Activated CD4-positive, alpha-beta T cell treated with anti-CD3 and anti-CD28 coated beads for 36 hours (primary cell): ENCODE data around the gene LUZP2. TPM values are rescaled to one million over a fixed set of nuclear protein-coding genes. Genes with fewer than 3 reads are reported as not detected.

Experiments
- ATAC-seq: fragments of 200-7000 bp; cut with Tn5 transposase; one replicate; pipeline ENCODE4 v1.10.0; 2021; ENCODE audit warnings: mild to moderate bottlenecking, moderate library complexity
- CTCF ChIA-PET: fragments of 350-600 bp; sonication (Branson Sonifier 250); formaldehyde crosslinking; loops from one replicate; lab custom pipeline; 2021; ENCODE audit warnings: antibody characterized with exemption; lab: Charles Lee
- POLR2A ChIA-PET: fragments of 350-600 bp; sonication (Branson Sonifier 250); formaldehyde crosslinking; loops from one replicate; lab custom pipeline; 2021; ENCODE audit warnings: antibody characterized with exemption, inconsistent platforms; lab: Charles Lee
- DNase-seq: peaks from one replicate; pipeline ENCODE4 v3.0.0-alpha.2; 2020
- H3K27ac Mint-ChIP-seq: one replicate; pipeline ENCODE4 v1.8.0; 2021; ENCODE audit warnings: mixed read lengths
- H3K27me3 Mint-ChIP-seq: one replicate; pipeline ENCODE4 v1.8.0; 2021; ENCODE audit warnings: mixed read lengths
- H3K36me3 Mint-ChIP-seq: one replicate; pipeline ENCODE4 v1.8.0; 2021; ENCODE audit warnings: low read depth, mixed read lengths
- H3K4me1 Mint-ChIP-seq: one replicate; pipeline ENCODE4 v1.8.0; 2021; ENCODE audit warnings: mixed read lengths
- H3K4me3 Mint-ChIP-seq: one replicate; pipeline ENCODE4 v1.8.0; 2021; ENCODE audit warnings: mild to moderate bottlenecking, moderate library complexity, mixed read lengths
- H3K9me3 Mint-ChIP-seq: one replicate; pipeline ENCODE4 v1.8.0; 2021; ENCODE audit warnings: low read depth, mixed read lengths
- intact Hi-C, 2 experiments: fragments of 100-400 bp; cut with DNase I in 1 of 2; cut with micrococcal nuclease in 1 of 2; formaldehyde crosslinking; loops; one replicate each; pipeline versions ENCODE4 v1.14.2 to v1.15.1; 2022 to 2024; cut with DNase I, micrococcal nuclease
- total RNA-seq, 2 experiments: library from RNA; stranded (reverse); gene quantifications; one replicate each; pipeline ENCODE4 v1.2.3, GENCODE V29; 2021

LUZP2 gene
- total RNA-seq, 2 experiments from 2014 or later, result not detected

DNA sequence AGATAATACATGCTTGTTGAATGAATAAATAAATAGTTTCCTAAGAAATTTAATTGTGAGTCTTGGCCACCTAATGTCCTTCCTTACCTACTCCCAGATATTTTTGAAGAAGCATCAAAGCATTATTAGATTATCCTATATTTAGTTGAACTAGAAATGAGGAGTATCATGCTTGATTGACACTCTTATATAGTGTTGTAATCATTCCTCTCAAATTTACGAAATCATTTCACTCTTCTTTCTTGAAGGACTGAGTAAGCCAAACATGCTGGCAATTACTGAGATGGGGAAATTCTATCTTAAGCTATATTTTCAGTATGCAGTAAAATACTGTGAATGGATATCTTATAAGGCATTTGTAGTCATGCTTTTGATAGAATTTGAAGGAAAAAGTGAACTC lies 189.0 kb downstream of the LUZP2 start:
- Mint-ChIP-seq H3K36me3 (no peaks in the 10 kb centered on the region), H3K4me3 (no peak overlapping the region), H3K27ac (no peak overlapping the region), H3K9me3 (no peaks in the 10 kb centered on the region), H3K4me1 (no peaks in the 10 kb centered on the region), H3K27me3 (no peaks in the 10 kb centered on the region)
- DNase-seq (no peak), ATAC-seq (no peak)
- ChIA-PET POLR2A (no interaction called here), CTCF (no interaction called here)
- intact Hi-C loops, result no loop called here

DNA sequence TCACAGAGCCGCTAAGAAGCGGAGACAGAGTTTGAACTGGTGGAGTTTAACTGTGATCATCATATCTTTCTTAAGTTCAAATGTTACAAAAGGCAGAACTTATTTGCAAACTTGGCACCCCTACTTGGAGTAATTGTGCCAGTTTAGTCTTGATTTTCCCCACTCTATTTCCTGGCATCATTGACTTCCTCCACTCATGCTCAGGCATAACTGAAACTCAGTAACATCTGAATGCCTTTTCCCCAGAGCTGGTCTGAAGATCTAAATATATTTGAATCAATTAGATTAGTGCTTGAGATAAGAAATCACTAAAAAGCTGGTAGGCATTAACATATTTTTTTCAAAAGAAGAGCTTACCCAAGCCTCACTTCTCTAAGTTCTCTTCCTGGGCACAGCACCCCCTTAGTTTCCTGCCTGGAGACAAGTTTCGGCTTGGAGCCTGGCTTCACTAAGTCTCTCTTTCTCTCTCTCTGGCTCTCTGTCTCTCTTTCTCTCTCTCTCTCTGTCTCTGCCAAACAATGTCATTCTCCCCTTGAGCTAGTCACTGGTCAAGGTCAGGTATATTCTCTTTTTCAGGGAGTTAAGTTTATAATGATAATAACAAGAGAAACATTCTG lies 190.8 kb downstream of the LUZP2 start:
- ChIA-PET POLR2A (no interaction called here), CTCF (no interaction called here)
- H3K4me1 Mint-ChIP-seq, result no peaks in the 10 kb centered on the region
- H3K4me3 Mint-ChIP-seq, result no peak overlapping the region
- H3K27ac Mint-ChIP-seq, result no peak overlapping the region
- no peaks in the 10 kb centered on the region for H3K27me3 Mint-ChIP-seq
- ATAC-seq (no peak), DNase-seq (no peak)
- H3K9me3 Mint-ChIP-seq, result peaks cover 2% of the 10 kb centered on the region
- H3K36me3 Mint-ChIP-seq, result no peaks in the 10 kb centered on the region
- intact Hi-C loops, result no loop called here

DNA sequence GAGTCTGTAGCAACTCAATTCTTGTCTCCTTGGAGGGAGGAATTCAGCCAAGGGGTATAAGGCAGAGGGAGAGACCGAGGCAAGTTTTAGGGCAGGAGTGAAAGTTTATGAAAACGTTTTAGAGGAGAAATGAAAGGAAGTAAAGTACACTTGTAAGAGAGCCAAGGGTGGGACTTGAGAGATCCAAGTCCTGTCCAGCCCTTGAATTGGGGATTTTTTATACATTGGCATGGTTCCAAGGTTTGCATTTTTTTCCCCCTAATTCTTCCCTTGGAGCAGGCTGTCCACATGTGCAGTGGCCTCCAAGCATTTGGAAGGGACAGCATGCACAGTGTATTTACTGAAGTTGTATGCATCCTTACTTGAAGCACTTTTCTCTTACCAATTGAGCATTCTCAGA lies 192.1 kb downstream of the LUZP2 start:
- ATAC-seq, result no peak
- Mint-ChIP-seq H3K27me3 (no peaks in the 10 kb centered on the region), H3K36me3 (no peaks in the 10 kb centered on the region), H3K9me3 (peaks cover 2% of the 10 kb centered on the region), H3K4me1 (no peaks in the 10 kb centered on the region), H3K27ac (no peak overlapping the region), H3K4me3 (no peak overlapping the region)
- ChIA-PET CTCF (no interaction called here), POLR2A (no interaction called here)
- intact Hi-C loops, result no loop called here
- no peak for DNase-seq

DNA sequence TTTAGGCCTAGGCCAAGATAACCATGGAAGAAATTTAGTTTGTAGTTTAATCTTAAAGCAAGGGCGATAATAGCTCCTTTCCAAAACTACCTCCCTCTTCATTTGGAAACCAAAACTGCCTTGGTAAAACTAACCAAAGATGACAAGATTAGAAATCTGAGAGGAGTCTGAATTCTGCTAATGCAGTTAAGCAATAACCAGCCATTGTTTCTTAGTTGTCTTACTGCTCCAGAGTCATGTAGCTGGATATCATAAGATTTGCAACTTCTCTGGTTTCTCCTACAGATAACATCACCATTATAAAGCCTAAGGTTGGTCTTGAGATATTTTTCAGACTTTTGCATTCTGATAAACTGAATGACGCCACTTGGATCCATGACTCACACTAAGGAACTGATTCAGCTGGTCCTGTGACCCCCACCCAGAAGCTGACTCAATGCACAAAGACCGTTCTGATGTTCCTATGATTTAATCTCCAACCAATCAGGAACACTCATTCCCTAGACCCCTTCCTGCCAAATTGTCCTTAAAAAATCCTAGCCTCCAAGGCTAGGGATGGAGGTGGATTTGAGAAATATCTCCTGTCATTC lies 200.8 kb downstream of the LUZP2 start:
- no peak for ATAC-seq
- H3K36me3 Mint-ChIP-seq, result no peaks in the 10 kb centered on the region
- H3K4me3 Mint-ChIP-seq, result no peak overlapping the region
- intact Hi-C loops, result no loop called here
- peaks cover 22% of the 10 kb centered on the region for H3K9me3 Mint-ChIP-seq
- ChIA-PET POLR2A (no interaction called here), CTCF (no interaction called here)
- DNase-seq, result no peak
- no peaks in the 10 kb centered on the region for H3K27me3 Mint-ChIP-seq
- H3K4me1 Mint-ChIP-seq, result no peaks in the 10 kb centered on the region
- no peak overlapping the region for H3K27ac Mint-ChIP-seq

DNA sequence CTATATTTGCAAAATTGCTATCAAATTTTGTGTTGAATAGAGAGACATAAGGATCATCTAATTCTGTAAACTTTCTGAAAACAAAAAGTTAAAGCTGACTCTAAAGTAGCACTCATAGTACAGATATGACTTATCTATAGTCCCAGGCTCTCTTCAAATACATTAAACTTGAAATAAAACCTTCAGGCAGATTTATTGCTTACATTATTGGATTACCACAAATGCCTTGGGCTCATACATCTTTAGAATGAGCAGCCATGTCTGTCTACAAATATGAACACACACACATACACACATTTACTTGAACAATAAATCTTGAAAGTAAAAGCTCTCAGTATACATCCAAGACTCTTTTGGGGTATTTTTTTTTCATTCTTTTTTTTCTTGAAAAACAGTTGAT lies 207.9 kb downstream of the LUZP2 start:
- Mint-ChIP-seq H3K4me1 (no peaks in the 10 kb centered on the region), H3K9me3 (peaks cover 17% of the 10 kb centered on the region), H3K36me3 (no peaks in the 10 kb centered on the region), H3K27me3 (no peaks in the 10 kb centered on the region), H3K4me3 (no peak overlapping the region), H3K27ac (no peak overlapping the region)
- CTCF ChIA-PET, result no interaction called here
- ATAC-seq (no peak), DNase-seq (no peak)
- POLR2A ChIA-PET, result no interaction called here
- intact Hi-C loops, result no loop called here

DNA sequence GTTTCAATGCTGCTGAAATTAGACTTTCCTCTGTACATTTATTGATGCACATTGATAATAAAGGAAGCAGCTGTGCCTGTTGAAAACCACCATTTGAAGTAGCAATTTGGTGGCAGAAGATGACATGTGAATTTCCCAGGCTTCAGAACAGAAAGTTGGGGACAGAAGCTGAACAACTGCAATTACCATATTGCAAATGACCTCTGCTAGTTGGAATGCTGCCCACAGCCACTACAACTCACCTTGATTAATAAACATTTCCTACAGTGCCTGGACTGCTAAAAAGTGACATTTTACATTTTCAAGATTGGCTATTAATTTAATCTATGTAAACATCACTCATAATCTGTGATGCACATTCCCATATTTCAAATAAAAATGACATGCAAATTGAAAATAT lies 208.6 kb downstream of the LUZP2 start:
- H3K9me3 Mint-ChIP-seq, result peaks cover 17% of the 10 kb centered on the region
- ATAC-seq (no peak), DNase-seq (no peak)
- ChIA-PET CTCF (no interaction called here), POLR2A (no interaction called here)
- no peaks in the 10 kb centered on the region for H3K4me1 Mint-ChIP-seq
- no peaks in the 10 kb centered on the region for H3K27me3 Mint-ChIP-seq
- no peak overlapping the region for H3K4me3 Mint-ChIP-seq
- H3K27ac Mint-ChIP-seq, result no peak overlapping the region
- intact Hi-C loops, result no loop called here
- H3K36me3 Mint-ChIP-seq, result no peaks in the 10 kb centered on the region

DNA sequence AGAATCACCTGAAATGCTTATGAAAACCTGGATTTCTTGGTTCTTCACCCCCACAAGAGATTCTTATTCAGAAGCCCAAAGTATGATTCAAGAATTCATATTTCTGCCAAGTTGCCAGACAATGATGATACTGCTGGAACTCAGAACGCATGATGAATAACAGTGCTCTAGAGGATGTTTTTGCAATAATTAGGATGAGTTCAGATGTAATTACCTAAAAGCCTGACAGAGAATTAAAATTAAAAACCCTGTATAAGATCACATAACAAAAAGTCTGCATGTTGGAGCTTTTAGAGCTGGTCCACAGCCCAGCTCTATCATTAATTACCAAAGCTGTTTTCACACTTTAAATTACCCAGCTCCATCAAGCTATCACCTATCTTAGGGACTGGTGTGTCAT lies 211.8 kb downstream of the LUZP2 start:
- CTCF ChIA-PET, result no interaction called here
- Mint-ChIP-seq H3K27me3 (no peaks in the 10 kb centered on the region), H3K4me3 (no peak overlapping the region), H3K27ac (no peak overlapping the region), H3K36me3 (no peaks in the 10 kb centered on the region), H3K9me3 (peaks cover 11% of the 10 kb centered on the region), H3K4me1 (no peaks in the 10 kb centered on the region)
- DNase-seq (no peak), ATAC-seq (no peak)
- intact Hi-C loops, result no loop called here
- POLR2A ChIA-PET, result no interaction called here

DNA sequence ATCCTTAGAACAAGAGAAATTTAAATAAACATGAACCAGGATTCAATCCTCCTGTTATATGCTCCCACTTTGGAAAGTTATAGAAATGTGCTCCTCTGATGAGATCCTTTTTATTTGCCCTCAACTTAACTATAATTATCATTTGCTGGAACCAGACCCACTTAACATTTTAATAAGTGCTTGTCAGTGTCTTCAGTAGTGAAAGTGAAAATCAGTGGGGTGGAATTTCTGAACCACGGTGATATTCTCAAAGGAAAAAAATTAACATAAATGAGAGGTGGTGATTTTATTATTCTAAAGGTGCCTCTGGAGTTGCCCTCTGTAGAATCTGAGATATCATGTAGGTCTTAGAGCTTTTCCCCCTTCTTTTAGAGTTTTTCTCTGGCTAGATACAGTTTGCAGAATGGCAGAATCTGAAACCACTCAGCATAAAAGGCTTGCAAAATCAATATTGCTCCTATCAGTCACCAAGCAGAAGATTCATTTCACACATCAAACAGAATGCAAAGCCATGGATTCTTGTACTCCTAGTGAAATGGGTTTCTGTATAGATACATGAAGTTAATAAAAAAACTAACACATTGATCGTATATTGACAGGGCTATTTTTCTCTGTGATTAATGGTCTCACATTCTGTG lies 213.2 kb downstream of the LUZP2 start:
- Mint-ChIP-seq H3K4me3 (no peak overlapping the region), H3K4me1 (no peaks in the 10 kb centered on the region), H3K27ac (no peak overlapping the region), H3K9me3 (peaks cover 9% of the 10 kb centered on the region), H3K27me3 (no peaks in the 10 kb centered on the region), H3K36me3 (no peaks in the 10 kb centered on the region)
- ChIA-PET CTCF (no interaction called here), POLR2A (no interaction called here)
- intact Hi-C loops, result no loop called here
- DNase-seq, result no peak
- no peak for ATAC-seq

DNA sequence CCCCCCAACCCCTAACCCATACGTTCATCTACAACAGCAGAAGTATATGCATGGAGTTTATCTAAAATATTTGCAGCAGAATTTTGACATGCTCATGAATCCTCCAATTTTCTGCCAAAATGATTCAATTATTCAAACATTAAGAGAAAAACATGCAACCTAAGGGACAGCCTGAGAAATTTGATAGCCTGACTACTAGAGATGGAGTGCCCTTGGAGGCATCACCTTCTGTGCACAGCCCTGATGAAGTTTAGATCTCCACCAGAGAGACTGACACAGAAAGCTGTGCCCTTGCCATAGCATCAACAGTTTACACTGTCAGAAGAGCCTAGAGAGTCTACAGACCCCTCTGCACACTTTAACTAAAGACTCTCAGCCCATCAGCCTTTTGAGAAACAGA lies 217.7 kb downstream of the LUZP2 start:
- POLR2A ChIA-PET, result no interaction called here
- CTCF ChIA-PET, result no interaction called here
- no peaks in the 10 kb centered on the region for H3K4me1 Mint-ChIP-seq

DNA sequence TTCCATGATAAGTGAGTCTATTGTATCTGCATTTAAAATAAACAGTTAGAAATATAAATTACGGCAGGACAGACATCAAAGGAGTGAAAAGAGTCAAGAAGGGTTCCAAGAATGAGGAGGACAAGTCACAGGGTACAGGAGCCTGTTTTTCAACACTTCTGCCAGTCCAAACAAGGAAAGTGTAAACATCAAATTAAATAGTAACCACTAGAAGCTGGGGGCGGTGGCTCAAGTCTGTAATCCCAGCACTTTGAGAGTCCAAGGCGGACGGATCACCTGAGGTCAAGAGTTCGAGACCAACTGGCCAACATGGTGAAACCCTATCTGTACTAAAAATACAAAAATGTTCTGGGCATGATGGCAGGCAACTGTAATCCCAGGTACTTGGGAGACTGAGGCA lies 219.6 kb downstream of the LUZP2 start:
- CTCF ChIA-PET, result no interaction called here
- Mint-ChIP-seq H3K36me3 (no peaks in the 10 kb centered on the region), H3K4me3 (no peak overlapping the region), H3K9me3 (peaks cover 6% of the 10 kb centered on the region), H3K27ac (no peak overlapping the region), H3K27me3 (no peaks in the 10 kb centered on the region), H3K4me1 (no peaks in the 10 kb centered on the region)
- intact Hi-C loops, result no loop called here
- POLR2A ChIA-PET, result no interaction called here
- DNase-seq, result no peak
- no peak for ATAC-seq

More for the DNA sequence above, 217.7 kb downstream of the LUZP2 start:
- Mint-ChIP-seq H3K9me3 (peaks cover 9% of the 10 kb centered on the region), H3K36me3 (no peaks in the 10 kb centered on the region), H3K4me3 (no peak overlapping the region), H3K27ac (no peak overlapping the region), H3K27me3 (no peaks in the 10 kb centered on the region)
- intact Hi-C loops, result no loop called here
- ATAC-seq (no peak), DNase-seq (no peak)

DNA sequence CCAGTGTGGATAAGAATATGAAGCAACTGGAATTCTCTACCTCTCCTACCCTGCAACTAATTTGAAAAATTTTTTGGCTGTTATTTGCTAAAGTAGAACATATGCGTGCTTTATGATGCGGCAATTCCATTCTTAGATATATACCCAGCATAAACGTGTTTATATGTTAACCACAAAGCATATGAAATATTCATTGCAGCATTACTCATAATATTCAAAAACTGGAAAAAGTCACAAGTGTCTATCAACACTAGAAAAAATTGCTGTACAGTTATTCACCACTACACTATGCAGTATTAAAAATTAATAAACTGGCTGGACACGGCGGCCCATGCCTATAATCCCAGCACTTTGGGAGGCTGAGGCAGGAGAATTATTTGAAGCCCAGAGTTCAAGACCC lies 226.4 kb downstream of the LUZP2 start:
- H3K9me3 Mint-ChIP-seq, result no peaks in the 10 kb centered on the region
- no peaks in the 10 kb centered on the region for H3K4me1 Mint-ChIP-seq
- CTCF ChIA-PET, result no interaction called here
- no peaks in the 10 kb centered on the region for H3K36me3 Mint-ChIP-seq
- no peak overlapping the region for H3K27ac Mint-ChIP-seq
- no peaks in the 10 kb centered on the region for H3K27me3 Mint-ChIP-seq
- DNase-seq (no peak), ATAC-seq (no peak)
- POLR2A ChIA-PET, result no interaction called here
- intact Hi-C loops, result no loop called here
- no peak overlapping the region for H3K4me3 Mint-ChIP-seq

DNA sequence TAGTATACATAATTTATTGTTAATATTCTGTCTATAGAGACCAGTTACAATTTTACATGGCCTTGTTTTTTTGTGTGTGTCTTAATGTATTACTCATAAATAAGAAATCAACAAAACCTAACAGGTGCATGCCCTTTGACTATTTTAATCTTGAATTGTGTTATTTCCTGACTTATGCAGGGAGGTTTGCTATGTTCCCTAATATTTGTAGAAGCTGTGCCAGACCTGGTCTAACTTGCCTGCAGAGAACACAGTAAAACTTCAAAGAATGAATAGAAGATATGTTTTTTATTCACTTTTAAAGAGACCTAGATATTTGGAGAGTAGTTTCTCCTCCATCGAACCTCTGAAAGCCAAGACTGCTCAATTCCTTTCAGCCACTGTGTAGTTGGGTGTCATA lies 234.7 kb downstream of the LUZP2 start:
- peaks cover 2% of the 10 kb centered on the region for H3K9me3 Mint-ChIP-seq
- CTCF ChIA-PET, result no interaction called here
- ATAC-seq (no peak), DNase-seq (no peak)
- POLR2A ChIA-PET, result no interaction called here
- no peaks in the 10 kb centered on the region for H3K36me3 Mint-ChIP-seq
- H3K27ac Mint-ChIP-seq, result no peak overlapping the region
- no peak overlapping the region for H3K4me3 Mint-ChIP-seq
- H3K4me1 Mint-ChIP-seq, result no peaks in the 10 kb centered on the region
- intact Hi-C loops, result no loop called here
- H3K27me3 Mint-ChIP-seq, result no peaks in the 10 kb centered on the region
